Measurements from ENCODE around the gene DYRK2.

GRCh38 chr12:67714648-67715047, 66.1 kb downstream of the DYRK2 start:
- no peak for TF ChIP-seq POLR2A (IDR thresholded peaks at IDR 0.05)
- TF ChIP-seq, protein P1, sequence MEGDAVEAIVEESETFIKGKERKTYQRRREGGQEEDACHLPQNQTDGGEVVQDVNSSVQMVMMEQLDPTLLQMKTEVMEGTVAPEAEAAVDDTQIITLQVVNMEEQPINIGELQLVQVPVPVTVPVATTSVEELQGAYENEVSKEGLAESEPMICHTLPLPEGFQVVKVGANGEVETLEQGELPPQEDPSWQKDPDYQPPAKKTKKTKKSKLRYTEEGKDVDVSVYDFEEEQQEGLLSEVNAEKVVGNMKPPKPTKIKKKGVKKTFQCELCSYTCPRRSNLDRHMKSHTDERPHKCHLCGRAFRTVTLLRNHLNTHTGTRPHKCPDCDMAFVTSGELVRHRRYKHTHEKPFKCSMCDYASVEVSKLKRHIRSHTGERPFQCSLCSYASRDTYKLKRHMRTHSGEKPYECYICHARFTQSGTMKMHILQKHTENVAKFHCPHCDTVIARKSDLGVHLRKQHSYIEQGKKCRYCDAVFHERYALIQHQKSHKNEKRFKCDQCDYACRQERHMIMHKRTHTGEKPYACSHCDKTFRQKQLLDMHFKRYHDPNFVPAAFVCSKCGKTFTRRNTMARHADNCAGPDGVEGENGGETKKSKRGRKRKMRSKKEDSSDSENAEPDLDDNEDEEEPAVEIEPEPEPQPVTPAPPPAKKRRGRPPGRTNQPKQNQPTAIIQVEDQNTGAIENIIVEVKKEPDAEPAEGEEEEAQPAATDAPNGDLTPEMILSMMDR (IDR thresholded peaks at IDR 0.05), result no peak

All from breast epithelium (tissue), 3 donors.